ENCODE measurements around the gene PARP12. TPM values are rescaled to one million over a fixed set of nuclear protein-coding genes. Genes with fewer than 3 reads are reported as not detected.

Gene PARP12
- total and polyA plus RNA-seq, 2 of the 13 experiments (the other 11 are each of a cell fraction or from before 2014, with no cell fraction given) = 15.5 to 35.2 TPM

- no TSS peak for BruUV-seq (replicated peaks)
- 83% methylated on average over 3 of the region's 3 CpGs for WGBS (ENCODE audit: low lambda C conversion rate)
- DNase-seq (ENCODE audit: low spot score) (no peak), FAIRE-seq (no peak), ATAC-seq (no peak)
- Histone ChIP-seq H3K79me2 (ENCODE audit: insufficient read depth, low read length) (no peaks in the 10 kb centered on the region), H2AFZ (ENCODE audit: low read length) (no peak overlapping the region), H3K4me1 (ENCODE audit: insufficient read depth, low read length) (peaks cover 36% of the 10 kb centered on the region), H4K20me1 (ENCODE audit: insufficient read depth, low read length) (no peaks in the 10 kb centered on the region), H3K27ac (ENCODE audit: extremely low read length, insufficient read depth, low read length) (no peak overlapping the region), H3K36me3 (replicated peaks in 1 of 2; ENCODE audit: control insufficient read depth in 1 of 2, insufficient read depth in 2 of 2, low read length in 2 of 2) (peaks cover 5 to 21% of the 10 kb centered on the region in 2 experiments), H3K4me2 (ENCODE audit: low read depth, low read length) (no peak overlapping the region), H3K4me3 (replicated peaks in 1 of 3; ENCODE audit: insufficient read depth in 1 of 3, low read depth in 2 of 3, low read length in 3 of 3) (no peak overlapping the region), H3K9ac (ENCODE audit: insufficient read depth, low read depth, low read length) (no peak overlapping the region), H3K27me3 (ENCODE audit: control insufficient read depth in 1 of 2, insufficient read depth in 2 of 2, low read length in 2 of 2) (no peaks in the 10 kb centered on the region), H3K9me3 (ENCODE audit: low read length) (no peaks in the 10 kb centered on the region)
- CTCF ChIA-PET (ENCODE audit: low intra/inter-chr PET ratio, low total read pairs) = no interaction called here
- intact Hi-C loops (cut with micrococcal nuclease; ENCODE audit: unreplicated experiment) = no loop called here
- TF ChIP-seq MTF2 (CRISPR knock-in tag; IDR thresholded peaks at IDR 0.05; ENCODE audit: borderline replicate concordance) (no peak), SMAD9 (CRISPR knock-in tag; IDR thresholded peaks at IDR 0.05) (no peak), POLR2AphosphoS5 (IDR thresholded peaks at IDR 0.05; ENCODE audit: low read depth, low read length) (no peak), MLLT10 (CRISPR knock-in tag; IDR thresholded peaks at IDR 0.05) (no peak), ATRX (CRISPR knock-in tag; IDR thresholded peaks at IDR 0.05; ENCODE audit: borderline replicate concordance) (no peak), NR2F1 (CRISPR knock-in tag; IDR thresholded peaks at IDR 0.05) (no peak), ZNF790 (CRISPR knock-in tag; IDR thresholded peaks at IDR 0.05; ENCODE audit: borderline replicate concordance) (no peak), ZMAT5 (CRISPR knock-in tag; IDR thresholded peaks at IDR 0.05; ENCODE audit: borderline replicate concordance, low read depth) (no peak)
- POLR2A ChIA-PET = no interaction called here
- in situ Hi-C loops (cut with HindIII; ENCODE audit: extremely low pct_ligation_motif_present, low pct_unique_long_range_greater_than_20kb) = no loop called here
Measured at GRCh38 chr7:140053812-140054539, 8.8 kb downstream of the PARP12 start.

- Histone ChIP-seq H3K9me3 (ENCODE audit: low read length) (no peaks in the 10 kb centered on the region), H3K4me3 (replicated peaks in 1 of 3; ENCODE audit: insufficient read depth in 1 of 3, low read depth in 2 of 3, low read length in 3 of 3) (no peak overlapping the region), H3K4me2 (ENCODE audit: low read depth, low read length) (no peak overlapping the region), H3K4me1 (ENCODE audit: insufficient read depth, low read length) (peaks cover 40% of the 10 kb centered on the region), H4K20me1 (ENCODE audit: insufficient read depth, low read length) (no peaks in the 10 kb centered on the region), H3K79me2 (ENCODE audit: insufficient read depth, low read length) (peaks cover 5% of the 10 kb centered on the region), H3K36me3 (replicated peaks in 1 of 2; ENCODE audit: control insufficient read depth in 1 of 2, insufficient read depth in 2 of 2, low read length in 2 of 2) (peaks cover 2 to 12% of the 10 kb centered on the region in 2 experiments; a peak in 4 of 5 replicates), H2AFZ (ENCODE audit: low read length) (no peak overlapping the region), H3K27me3 (ENCODE audit: control insufficient read depth in 1 of 2, insufficient read depth in 2 of 2, low read length in 2 of 2) (no peaks in the 10 kb centered on the region), H3K9ac (ENCODE audit: insufficient read depth, low read depth, low read length) (no peak overlapping the region), H3K27ac (ENCODE audit: extremely low read length, insufficient read depth, low read length) (no peak overlapping the region)
- ATAC-seq = no peak
- in situ Hi-C loops (cut with HindIII; ENCODE audit: extremely low pct_ligation_motif_present, low pct_unique_long_range_greater_than_20kb) = no loop called here
- POLR2A ChIA-PET = no interaction called here
- FAIRE-seq = no peak
- intact Hi-C loops (cut with micrococcal nuclease; ENCODE audit: unreplicated experiment) = no loop called here
- CTCF ChIA-PET (ENCODE audit: low intra/inter-chr PET ratio, low total read pairs) = no interaction called here
- BruUV-seq (replicated peaks) = no TSS peak
- no peak for DNase-seq (ENCODE audit: low spot score)
- no peak for TF ChIP-seq CSRNP2 (CRISPR knock-in tag; conservative IDR thresholded peaks at IDR 0.05; ENCODE audit: low read depth)
- TF ChIP-seq REL (CRISPR knock-in tag; conservative IDR thresholded peaks at IDR 0.05) = no peak
- no peak for TF ChIP-seq ZNF280B (CRISPR knock-in tag; IDR thresholded peaks at IDR 0.05; ENCODE audit: borderline replicate concordance)
- TF ChIP-seq ZNF446 (CRISPR knock-in tag; IDR thresholded peaks at IDR 0.05) = no peak
- TF ChIP-seq CSRNP1 (CRISPR knock-in tag; IDR thresholded peaks at IDR 0.05) = no peak
Measured at GRCh38 chr7:140051820-140052219, 10.9 kb downstream of the PARP12 start.
